Measurements from ENCODE around the gene SPAM1.
"Not testable (repeated sequence)": the region's sequence is repeated elsewhere in the genome, so short reads cannot be mapped to it uniquely, and the experiment has no call there.

SPAM1 gene

GRCh38 chr7:123961771-123962170, 36.7 kb downstream of the SPAM1 start:
- DNase-seq: no peak

GRCh38 chr7:123966936-123967335, 41.9 kb downstream of the SPAM1 start:
- no peak for DNase-seq

- DNase-seq: no peak
Measured at GRCh38 chr7:123972045-123972444, 47.0 kb downstream of the SPAM1 start.

GRCh38 chr7:123972831-123973230, 47.8 kb downstream of the SPAM1 start:
- DNase-seq: no peak

- DNase-seq: no peak
Measured at GRCh38 chr7:123974326-123974908, 49.4 kb downstream of the SPAM1 start.

GRCh38 chr7:123975084-123975483, 50.0 kb downstream of the SPAM1 start:
- no peak for DNase-seq

- DNase-seq: no peak
Measured at GRCh38 chr7:123977081-123977480, 52.0 kb downstream of the SPAM1 start.

- no peak for DNase-seq
Measured at GRCh38 chr7:123979876-123980275, 54.8 kb downstream of the SPAM1 start.

GRCh38 chr7:123987445-123987844, 62.4 kb downstream of the SPAM1 start:
- DNase-seq: no peak

GRCh38 chr7:123992913-123993518, 68.0 kb downstream of the SPAM1 start:
- DNase-seq: no peak

- no peak for DNase-seq
Measured at GRCh38 chr7:123993996-123994395, 69.0 kb downstream of the SPAM1 start.

GRCh38 chr7:123994449-123994848, 69.4 kb downstream of the SPAM1 start:
- no peak for DNase-seq

GRCh38 chr7:123995617-123996326, 70.7 kb downstream of the SPAM1 start:
- no peak for DNase-seq

- DNase-seq: no peak
Measured at GRCh38 chr7:123996327-123996625, 71.2 kb downstream of the SPAM1 start.

- no peak for DNase-seq
Measured at GRCh38 chr7:123998921-123999320, 73.9 kb downstream of the SPAM1 start.

- DNase-seq: no peak
Measured at GRCh38 chr7:123999703-124000102, 74.7 kb downstream of the SPAM1 start.

- DNase-seq: not testable (repeated sequence)
Measured at GRCh38 chr7:124008296-124008695, 83.3 kb downstream of the SPAM1 start.

- no peak for DNase-seq
Measured at GRCh38 chr7:124009321-124009720, 84.3 kb downstream of the SPAM1 start.
